Pancreas (tissue), 10 donors: ENCODE data around the gene THSD4. TPM values are rescaled to one million over a fixed set of nuclear protein-coding genes. Genes with fewer than 3 reads are reported as not detected.

Experiments
- ATAC-seq, 4 donors: fragments of 200-7000 bp; cut with Tn5 transposase; one replicate each; pipeline versions ENCODE4 v1.8.0 to v1.9.1; 2020; ENCODE audit warnings: mild to moderate bottlenecking in 4 of 4, moderate library complexity in 4 of 4
- DNase-seq, 6 donors: peaks; one replicate each; pipeline ENCODE4 v3.0.0-alpha.2; 2020
- FAIRE-seq: peaks from 2 replicates; lab custom pipeline; 2012; peaks lifted over from hg19 to GRCh38; lab: Jason Lieb, UNC
- H3K27ac ChIP-seq, 4 donors: fragments of 200-600 bp; sonication (generic); 1 replicate in 3 of 4; 2 replicates in 1 of 4; pipeline versions ENCODE4 v1.5.0 to v1.8.0; 2020
- H3K27me3 ChIP-seq, 4 donors: fragments of 200-600 bp; one replicate each; pipeline ENCODE4 v1.8.0; 2021
- H3K36me3 ChIP-seq, 3 donors: fragments of 200-600 bp; sonication (generic) in 1 of 3; one replicate each; pipeline versions ENCODE4 v1.5.0 to v1.8.0; 2020 to 2021
- H3K4me1 ChIP-seq, 3 donors: fragments of 200-600 bp; one replicate each; pipeline ENCODE4 v1.8.0; 2021
- H3K4me3 ChIP-seq, 4 donors: fragments of 200-600 bp; sonication (generic) in 2 of 4; one replicate each; pipeline versions ENCODE4 v1.5.0 to v1.8.0; 2020 to 2021
- H3K9me3 ChIP-seq, 4 donors: fragments of 200-600 bp; one replicate each; pipeline ENCODE4 v1.8.0; 2021
- WGBS, 2 donors: extraction: QIAGEN DNeasy Blood & Tissue Kit; methylation state at CpG; one replicate each; pipeline ENCODE4 v1.1.7; 2013; 5-methylcytosine and 5-hydroxymethylcytosine counted together
- intact Hi-C, 3 donors: fragments of 100-400 bp; cut with DNase I; formaldehyde crosslinking; loops; one replicate each; pipeline versions ENCODE4 v1.11.1 to v1.14.2; 2022
- polyA plus RNA-seq, 2 donors: library from polyadenylated mRNA; stranded (reverse); fragments of 200-250 nt; gene quantifications; one replicate each; pipeline ENCODE4 v1.2.3, GENCODE V29; 2013
- total RNA-seq, 6 donors: library from RNA; stranded (reverse); fragmentation: NEBNext Ultra II Directional in 4 of 6; extraction: Animal tissue kit (Norgen Biotek cat#: 25700) in 4 of 6; gene quantifications; one replicate each; pipeline versions ENCODE4 v1.2.1 to v1.2.4, GENCODE V29; 2021 to 2023
- TF ChIP-seq, protein P1 (sequence below), 4 donors: fragments of 200-600 bp; sonication (generic) in 3 of 4; IDR thresholded peaks; one replicate each; pipeline versions ENCODE4 v1.5.0 to v1.8.0; 2021; ENCODE audit warnings: antibody characterized with exemption in 4 of 4
- donor health status: healthy with polysubstance abuse.
- donor health status: DM: no; HTN: no; CAD: no; lungs with moderate emphysema.
- donor health status: DM: no; HTN: no; CAD: no.
- donor health status: control.
- donor health status: control.
- donor health status: Bipolar disorder and iron deficiency.
- donor health status: DM: yes; HTN: yes; CAD: no.
- donor health status: DM: no; HTN: no; CAD: no.
- donor health status: DM: no; HTN: no; CAD: no.
- donor health status: DM: yes; HTN: yes; CAD: no.

Gene THSD4
- total and polyA plus RNA-seq, 8 donors = 6.0 to 17.8 (median 13.3) TPM

DNA sequence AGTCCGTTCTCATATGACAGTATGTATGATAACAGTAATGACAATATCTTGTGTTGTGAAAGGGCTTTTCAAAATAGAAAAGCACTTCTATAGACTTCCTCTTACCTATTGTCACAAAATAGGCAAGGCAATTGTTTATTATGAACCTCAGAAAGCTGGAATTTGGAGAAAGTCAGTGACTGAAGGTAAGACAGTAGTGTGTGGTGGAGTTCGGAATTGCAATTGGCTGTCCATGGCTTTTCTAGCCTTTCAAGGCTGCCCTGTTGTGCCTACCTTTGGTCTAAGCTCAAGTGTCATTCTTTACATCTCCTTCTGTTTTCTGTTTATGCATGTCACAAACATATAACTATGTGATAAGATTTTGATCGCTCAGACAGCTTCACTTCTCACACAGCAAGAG, 475.8 kb downstream of the THSD4 start:
- ATAC-seq = no peak
- Histone ChIP-seq H3K27ac (no peak overlapping the region), H3K9me3 (no peaks in the 10 kb centered on the region), H3K36me3 (no peaks in the 10 kb centered on the region), H3K4me1 (no peaks in the 10 kb centered on the region), H3K27me3 (no peaks in the 10 kb centered on the region), H3K4me3 (no peak overlapping the region)
- DNase-seq = no peak
- intact Hi-C loops = no loop called here
- no peak for FAIRE-seq
- 71 to 82% methylated on average over 3 of the region's 3 CpGs for WGBS, 2 donors
- TF ChIP-seq, protein P1, sequence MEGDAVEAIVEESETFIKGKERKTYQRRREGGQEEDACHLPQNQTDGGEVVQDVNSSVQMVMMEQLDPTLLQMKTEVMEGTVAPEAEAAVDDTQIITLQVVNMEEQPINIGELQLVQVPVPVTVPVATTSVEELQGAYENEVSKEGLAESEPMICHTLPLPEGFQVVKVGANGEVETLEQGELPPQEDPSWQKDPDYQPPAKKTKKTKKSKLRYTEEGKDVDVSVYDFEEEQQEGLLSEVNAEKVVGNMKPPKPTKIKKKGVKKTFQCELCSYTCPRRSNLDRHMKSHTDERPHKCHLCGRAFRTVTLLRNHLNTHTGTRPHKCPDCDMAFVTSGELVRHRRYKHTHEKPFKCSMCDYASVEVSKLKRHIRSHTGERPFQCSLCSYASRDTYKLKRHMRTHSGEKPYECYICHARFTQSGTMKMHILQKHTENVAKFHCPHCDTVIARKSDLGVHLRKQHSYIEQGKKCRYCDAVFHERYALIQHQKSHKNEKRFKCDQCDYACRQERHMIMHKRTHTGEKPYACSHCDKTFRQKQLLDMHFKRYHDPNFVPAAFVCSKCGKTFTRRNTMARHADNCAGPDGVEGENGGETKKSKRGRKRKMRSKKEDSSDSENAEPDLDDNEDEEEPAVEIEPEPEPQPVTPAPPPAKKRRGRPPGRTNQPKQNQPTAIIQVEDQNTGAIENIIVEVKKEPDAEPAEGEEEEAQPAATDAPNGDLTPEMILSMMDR (IDR thresholded peaks at IDR 0.05) = no peak

DNA sequence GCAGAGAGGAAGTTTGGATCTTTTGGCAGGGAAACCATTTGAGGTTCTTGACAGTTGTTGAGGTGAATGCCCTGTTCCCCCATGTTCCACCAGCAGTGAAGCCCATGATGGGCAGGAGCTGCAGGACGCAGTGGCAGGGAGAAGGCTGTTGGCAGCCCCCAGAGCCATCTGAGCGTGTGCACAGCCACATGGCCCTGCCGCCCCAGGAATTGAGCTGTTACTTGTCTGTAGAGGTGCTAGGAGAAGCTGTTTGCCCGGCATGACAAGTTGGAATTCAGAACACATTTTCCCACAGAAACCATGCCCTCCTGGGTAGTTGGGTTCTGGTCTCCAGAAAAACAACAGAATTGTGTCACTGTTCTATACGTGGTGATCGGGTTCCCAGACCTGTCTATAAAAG, 476.9 kb downstream of the THSD4 start:
- no peak for ATAC-seq
- DNase-seq = no peak
- FAIRE-seq = no peak
- Histone ChIP-seq H3K9me3 (no peaks in the 10 kb centered on the region), H3K4me3 (no peak overlapping the region), H3K27ac (no peak overlapping the region), H3K36me3 (no peaks in the 10 kb centered on the region), H3K4me1 (no peaks in the 10 kb centered on the region), H3K27me3 (no peaks in the 10 kb centered on the region)
- 70 to 78% methylated on average over 6 of the region's 6 CpGs for WGBS, 2 donors
- TF ChIP-seq, protein P1 (IDR thresholded peaks at IDR 0.05) = no peak
- intact Hi-C loops = no loop called here

DNA sequence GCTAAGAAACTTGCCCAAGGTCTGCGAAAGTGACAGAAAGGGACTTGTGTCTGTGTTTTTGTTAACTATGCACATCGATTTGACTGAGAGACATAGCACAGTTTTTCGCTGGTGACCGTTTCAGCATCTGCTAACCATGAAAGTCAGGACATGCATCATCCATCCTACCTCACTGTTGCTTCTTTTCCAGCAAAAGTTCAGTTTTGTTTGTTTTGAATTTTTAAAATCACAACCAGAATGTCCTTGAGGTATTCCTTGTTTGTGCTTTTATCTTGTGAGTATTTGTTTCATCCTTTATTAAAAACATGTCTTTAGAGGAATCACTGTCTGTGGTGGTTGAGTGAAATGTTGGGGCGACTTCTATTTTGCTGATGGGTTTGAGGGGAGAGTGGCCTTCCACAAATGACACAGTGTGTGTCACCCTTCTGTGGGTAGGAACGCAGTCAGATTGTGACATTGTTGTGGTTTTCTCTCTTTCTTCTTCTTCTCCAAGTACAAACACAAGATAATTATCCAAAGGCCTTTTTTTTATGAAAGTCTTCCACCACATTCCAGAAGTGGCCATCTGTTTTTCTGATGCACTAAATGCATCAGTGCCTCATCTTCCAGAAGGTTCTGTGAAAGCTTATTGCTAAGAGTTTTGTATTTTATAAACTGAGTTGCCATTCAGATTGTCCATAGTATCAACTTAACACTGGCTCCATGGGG, 480.7 kb downstream of the THSD4 start:
- TF ChIP-seq, protein P1 (IDR thresholded peaks at IDR 0.05) = no peak
- H3K27me3 ChIP-seq = no peaks in the 10 kb centered on the region
- WGBS, 2 donors = 79 to 85% methylated on average over 6 of the region's 6 CpGs
- no peak overlapping the region for H3K27ac ChIP-seq
- no peak overlapping the region for H3K4me3 ChIP-seq
- intact Hi-C loops = no loop called here
- ATAC-seq = no peak
- H3K9me3 ChIP-seq = no peaks in the 10 kb centered on the region
- H3K4me1 ChIP-seq = no peaks in the 10 kb centered on the region
- FAIRE-seq = no peak
- DNase-seq = no peak
- no peaks in the 10 kb centered on the region for H3K36me3 ChIP-seq

DNA sequence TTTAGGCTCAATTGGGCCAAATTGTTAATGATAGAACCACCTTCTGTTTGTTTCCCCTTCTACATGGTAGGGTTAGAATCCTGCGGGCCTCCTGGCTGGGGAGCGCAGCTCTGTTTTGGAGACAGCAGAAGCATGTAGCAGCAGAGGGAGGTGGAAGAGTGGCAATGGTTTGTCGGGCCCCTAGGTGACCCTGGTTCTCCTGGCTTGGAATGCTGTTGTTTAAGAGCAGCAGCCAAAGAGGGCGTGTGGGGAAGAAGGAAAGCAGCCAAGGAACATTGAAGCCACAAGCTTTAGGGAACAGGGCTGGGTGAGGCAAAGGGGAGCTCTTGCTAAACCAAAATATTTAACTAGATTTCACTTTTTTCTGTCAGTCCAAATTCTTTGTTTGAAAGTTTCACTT, 481.4 kb downstream of the THSD4 start:
- WGBS, 2 donors = 38 to 40% methylated on average over 4 of the region's 4 CpGs

DNA sequence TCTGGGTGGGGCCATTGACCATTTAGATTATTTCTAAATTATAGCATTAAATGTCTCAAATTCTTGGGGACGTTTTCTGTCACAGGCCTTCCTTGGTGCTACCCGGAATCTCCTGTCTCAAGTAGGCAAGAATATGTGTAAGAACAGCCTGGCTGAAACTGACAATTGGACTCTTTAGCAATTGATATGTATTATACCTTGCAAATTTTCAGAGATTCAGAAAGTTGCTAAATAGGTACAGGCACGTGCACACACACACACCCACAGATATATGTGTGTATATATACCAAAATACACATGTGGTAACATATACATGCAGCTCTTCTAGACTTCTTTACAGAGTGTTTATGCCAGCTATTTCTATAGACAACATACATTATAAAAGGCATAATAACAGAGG, 481.9 kb downstream of the THSD4 start:
- Histone ChIP-seq H3K27me3 (no peaks in the 10 kb centered on the region), H3K27ac (no peak overlapping the region), H3K4me1 (peaks cover 0 to 5% (median 0%) of the 10 kb centered on the region in 3 donors), H3K36me3 (no peaks in the 10 kb centered on the region), H3K9me3 (no peaks in the 10 kb centered on the region), H3K4me3 (no peak overlapping the region)
- no peak for DNase-seq
- no peak for FAIRE-seq
- ATAC-seq = no peak
- intact Hi-C loops = no loop called here
- TF ChIP-seq, protein P1 (IDR thresholded peaks at IDR 0.05) = no peak
- 72 to 75% methylated on average over 3 of the region's 3 CpGs for WGBS, 2 donors

More for the DNA sequence above, 481.4 kb downstream of the THSD4 start:
- intact Hi-C loops = no loop called here
- Histone ChIP-seq H3K36me3 (no peaks in the 10 kb centered on the region), H3K9me3 (no peaks in the 10 kb centered on the region), H3K4me3 (no peak overlapping the region), H3K27ac (no peak overlapping the region), H3K27me3 (no peaks in the 10 kb centered on the region), H3K4me1 (peaks cover 0 to 2% (median 0%) of the 10 kb centered on the region in 3 donors)
- no peak for DNase-seq
- TF ChIP-seq, protein P1 (IDR thresholded peaks at IDR 0.05) = no peak
- ATAC-seq = peak in 3 of 4 donors; percentile 60 to 62 (median 61)
- no peak for FAIRE-seq
